ENCODE measurements around the gene POLD3.
"Not testable (repeated sequence)": the region's sequence is repeated elsewhere in the genome, so short reads cannot be mapped to it uniquely, and the experiment has no call there.

POLD3 gene

DNA sequence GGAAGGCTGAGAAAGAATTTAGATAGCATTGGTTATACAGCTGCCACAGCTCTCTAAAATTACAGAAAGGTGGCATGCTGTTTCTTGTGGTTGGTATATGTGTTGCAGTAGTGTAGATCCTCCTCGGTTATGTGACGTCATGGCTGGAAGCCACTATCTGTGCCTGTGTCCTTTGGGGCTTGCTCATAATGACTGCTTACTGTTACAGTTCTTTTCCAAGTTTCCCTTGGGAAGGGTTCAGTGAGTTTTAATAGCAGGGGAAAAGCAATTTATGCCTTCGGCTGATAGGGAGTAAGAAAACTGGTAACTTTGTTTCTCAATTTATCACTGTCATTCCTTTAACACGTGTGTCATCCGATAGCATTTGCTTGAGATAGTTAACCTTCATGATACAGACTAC is 47.2 kb downstream of the POLD3 start:
- DNase-seq = no peak

DNA sequence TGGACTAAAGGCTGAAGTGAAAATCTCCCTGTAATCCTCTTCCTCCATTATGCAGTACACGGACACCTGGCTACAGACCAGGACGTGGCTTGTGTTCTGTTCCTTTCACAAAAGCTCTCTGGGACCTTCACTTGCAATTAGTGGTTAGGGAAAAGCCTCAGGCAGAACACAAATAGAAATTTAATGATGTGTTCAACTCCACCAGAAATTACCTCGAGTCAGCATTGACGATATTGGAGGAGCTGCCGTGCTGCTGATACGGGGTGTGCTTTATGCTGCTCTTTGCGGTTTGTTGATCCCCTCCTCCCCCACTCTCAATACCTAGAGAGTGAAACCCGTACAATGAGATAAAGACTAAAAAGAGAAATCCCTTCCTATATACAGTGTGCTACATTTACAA is 48.9 kb downstream of the POLD3 start:
- DNase-seq = no peak

DNA sequence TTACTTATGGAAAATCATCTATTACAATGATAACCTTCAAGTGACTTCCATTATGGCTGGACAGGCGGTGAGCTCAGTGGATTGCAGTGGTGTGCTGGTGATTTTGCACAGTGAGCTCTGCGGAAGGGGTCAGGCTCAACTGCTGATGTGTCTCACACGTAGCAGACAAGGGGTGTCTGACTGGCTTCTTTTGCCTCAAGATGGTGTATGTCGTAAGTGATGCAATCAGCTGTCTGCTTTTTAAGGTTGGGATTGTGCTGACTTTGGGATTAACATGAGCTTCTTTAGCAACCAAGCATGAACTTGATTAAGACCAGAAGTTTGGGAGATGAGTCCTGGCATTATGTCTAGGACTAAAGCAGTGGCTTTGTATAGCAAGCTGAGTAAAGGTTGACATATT is 49.5 kb downstream of the POLD3 start:
- DNase-seq = no peak

DNA sequence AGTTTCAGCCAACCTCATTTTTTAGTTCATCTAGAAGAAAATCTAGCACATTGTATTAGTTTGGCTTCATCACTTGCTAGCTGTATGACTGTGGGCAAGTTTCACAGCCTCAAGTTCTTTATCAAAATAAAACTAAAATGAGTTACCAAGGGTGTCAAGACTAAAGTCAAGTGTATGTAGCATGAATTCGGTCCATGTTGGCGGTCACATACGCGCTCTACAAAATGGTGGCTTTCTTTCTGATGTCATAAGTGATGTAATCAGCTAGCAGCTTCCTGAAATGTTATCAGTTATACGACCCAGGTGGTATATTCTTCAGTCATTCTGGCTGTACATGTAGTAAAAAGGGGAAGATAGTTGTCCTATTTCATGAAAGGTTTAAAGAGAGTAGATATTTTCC is 50.5 kb downstream of the POLD3 start:
- DNase-seq = no peak

DNA sequence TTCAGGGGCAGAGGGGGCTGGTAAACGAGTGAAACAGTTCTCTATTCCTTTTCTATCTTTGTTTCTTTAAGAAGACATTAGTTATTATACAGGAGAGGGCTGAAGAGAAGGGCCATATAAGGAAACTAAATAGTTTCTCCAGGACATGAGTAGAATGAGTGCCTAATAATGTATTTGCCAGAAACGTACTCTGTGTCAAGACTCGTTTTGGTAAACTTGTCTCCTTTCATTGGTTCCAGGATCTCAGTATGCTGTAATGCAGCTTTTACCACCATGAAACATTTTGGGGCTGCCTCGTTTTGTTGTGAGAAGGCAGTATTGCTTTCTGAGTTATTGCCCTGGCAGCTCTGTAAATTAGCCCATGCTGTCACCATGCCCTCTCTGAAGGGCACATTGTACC is 51.7 kb downstream of the POLD3 start:
- no peak for DNase-seq

DNA sequence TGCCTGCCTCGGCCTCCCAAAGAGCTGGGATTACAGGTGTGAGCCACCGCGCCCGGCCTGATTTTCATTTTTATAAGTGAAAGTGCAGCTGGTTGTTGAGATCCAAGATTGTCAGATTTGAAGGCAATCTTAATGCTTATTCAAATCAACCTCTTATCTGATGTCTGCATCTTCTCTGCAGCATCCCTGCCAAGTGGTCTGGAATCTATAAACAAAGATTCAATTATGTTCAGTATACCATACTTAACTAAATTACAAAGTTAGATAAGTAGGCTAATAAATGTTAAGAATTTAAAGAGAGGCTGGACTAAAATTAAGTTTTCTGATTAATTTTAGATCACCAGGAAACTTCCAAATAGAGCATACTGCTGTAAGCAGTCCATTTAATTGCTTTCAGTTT is 53.8 kb downstream of the POLD3 start:
- DNase-seq = no peak

DNA sequence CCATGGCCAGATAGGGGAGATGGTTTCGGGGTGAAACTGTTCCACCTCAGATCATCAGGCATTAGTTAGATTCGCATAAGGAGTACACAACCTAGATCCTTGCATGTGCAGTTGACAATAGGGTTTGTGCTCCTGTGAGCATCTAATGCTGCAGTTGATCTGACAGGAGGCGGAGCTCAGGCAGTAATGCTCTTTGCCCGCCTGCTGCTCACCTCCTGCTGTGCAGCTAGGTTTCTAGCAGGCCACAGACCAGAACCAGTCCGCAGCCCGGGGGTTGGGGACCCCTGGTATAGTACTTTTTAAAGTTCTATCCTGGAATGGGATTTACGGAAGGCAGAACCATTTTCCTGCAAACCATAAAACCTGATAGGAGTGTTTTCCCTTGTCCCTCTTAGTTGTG is 54.6 kb downstream of the POLD3 start:
- no peak for DNase-seq

DNA sequence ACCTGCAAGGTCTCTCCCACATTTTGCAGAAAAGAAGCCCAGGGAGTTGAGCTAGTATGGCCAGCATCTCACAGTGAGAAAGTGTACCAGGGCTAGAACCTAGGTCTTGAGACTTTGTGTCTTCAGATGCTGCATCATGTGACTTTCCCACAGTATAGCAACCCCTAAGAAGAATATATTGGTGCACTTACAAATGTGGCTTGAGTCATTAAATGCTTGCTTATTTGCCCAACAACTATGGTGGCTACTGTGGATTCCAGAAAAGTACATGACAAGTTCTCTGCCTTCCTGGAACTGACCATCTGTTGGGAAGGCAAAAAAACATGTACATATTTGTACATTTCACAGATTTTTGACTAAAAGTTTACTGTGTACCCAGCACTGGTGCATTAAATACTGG is 55.0 kb downstream of the POLD3 start:
- DNase-seq = no peak

DNA sequence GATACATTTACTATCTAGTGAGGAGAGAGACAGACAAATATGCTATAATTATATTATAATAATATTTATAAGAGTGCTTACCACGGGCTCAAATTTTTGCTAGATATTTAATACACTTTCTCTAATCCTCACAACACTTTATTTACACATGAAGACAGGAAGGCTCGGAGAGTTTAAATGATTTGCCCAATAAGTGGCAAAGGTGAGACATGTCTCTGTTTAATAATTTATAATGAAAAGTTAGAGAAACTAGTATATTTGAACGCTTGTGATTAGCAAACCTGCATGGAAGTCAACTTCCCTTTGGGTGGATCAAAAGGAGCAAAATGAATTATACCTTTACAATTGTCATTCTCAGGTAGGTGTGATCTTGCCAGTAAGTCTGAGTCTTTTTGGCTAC is 55.4 kb downstream of the POLD3 start:
- no peak for DNase-seq

DNA sequence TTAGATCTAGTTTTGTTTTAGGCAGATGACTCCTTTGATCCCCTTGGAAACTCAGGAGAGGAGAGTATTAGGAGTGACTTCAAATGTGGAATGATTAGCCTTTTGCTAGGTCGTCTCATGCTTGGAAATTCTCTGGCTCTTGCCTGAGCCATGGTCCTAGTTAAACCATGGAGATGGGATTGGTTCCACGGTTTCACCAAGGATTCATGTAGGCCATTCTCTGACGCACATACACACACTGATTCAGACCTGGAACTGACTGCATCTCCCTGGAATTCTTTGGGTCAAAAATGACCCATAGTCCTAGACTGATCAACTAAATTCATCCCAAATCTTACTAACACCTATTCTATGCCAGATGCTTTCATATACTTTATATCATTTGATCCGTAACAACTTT is 56.5 kb downstream of the POLD3 start:
- no peak for DNase-seq

DNA sequence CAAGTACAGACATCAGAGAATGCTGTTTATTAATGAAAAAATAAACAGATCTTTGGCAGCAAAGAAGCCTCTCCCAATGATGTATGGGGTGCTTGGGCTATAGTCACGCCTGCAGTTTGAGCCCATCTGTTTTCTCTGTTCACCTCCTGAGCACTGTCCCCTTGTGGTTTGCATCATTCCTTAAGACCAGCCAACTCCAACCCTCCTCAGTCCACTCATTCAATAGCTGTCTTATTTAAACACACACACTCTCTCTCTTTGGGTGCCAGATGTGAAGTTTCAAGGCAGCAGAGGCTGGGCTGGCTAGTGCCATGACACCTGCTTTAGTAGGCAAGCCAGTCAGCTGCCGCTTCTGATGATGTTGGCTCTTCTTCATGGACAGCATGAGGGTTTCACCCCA is 58.1 kb downstream of the POLD3 start:
- DNase-seq = no peak

DNA sequence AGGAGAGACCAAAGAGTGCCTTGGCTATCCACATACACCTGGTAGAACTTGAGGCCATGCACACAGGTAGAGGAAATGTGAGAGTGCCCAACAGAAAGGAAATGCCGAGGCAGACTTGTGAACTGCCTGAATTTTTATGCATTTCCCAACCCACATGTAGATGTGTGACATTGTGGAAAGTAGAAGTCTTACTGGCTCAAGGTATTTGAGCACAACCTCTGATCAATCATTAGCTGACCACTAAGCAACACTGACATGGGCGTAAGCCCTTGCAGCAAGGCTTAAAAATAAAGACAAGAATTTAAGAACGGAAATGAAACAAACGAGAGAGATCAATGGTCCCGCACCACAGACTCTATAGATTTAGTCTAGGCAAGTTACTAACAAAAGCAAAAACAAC is 62.6 kb downstream of the POLD3 start:
- DNase-seq = no peak

DNA sequence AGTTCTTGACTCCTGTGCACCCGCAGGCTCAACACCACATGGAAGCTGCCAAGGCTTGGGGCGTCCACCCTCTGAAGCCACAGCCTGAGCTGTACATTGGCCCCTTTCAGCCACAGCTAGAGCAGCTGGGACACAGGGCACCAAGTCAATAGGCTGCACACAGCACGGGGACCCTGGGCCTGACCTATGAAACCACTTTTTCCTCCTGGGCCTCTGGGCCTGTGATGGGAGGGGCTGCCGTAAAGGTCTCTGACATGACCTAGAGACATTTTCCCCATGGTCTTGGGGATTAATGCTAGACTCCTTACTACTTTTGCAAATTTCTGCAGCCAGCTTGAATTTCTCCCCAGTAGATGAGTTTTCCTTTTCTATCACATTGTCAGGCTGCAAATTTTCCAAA is 66.7 kb downstream of the POLD3 start:
- DNase-seq = not testable (repeated sequence)

DNA sequence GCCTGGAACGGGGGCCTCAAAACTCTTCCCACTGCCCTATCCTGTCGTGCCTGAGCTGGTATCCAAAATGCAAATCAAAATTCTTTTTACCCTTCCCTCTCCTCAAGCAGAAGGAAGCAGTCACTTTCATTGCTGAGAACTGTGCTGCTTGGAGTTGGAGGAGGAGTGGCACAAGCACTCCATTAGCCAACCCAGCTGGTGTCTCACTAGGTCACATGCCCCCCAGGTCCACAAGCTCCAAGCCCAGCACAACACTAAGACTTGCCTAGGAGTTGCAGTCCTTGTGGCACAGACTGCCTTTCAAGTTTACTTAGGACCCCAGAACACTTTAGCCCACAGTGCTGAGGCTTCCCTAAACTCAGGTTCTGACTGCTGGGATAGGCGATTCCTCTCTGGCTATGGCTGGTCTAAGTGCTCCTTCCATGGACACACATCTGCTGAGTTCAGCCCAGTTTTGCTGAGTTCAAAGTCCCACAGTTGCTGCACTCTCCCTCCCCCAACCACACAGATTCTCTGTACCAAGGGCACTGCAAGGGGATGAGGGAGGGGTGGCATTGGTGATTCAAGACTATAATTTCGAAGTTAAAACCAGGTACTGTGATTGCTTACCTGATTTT is 70.2 kb downstream of the POLD3 start:
- DNase-seq = no peak

DNA sequence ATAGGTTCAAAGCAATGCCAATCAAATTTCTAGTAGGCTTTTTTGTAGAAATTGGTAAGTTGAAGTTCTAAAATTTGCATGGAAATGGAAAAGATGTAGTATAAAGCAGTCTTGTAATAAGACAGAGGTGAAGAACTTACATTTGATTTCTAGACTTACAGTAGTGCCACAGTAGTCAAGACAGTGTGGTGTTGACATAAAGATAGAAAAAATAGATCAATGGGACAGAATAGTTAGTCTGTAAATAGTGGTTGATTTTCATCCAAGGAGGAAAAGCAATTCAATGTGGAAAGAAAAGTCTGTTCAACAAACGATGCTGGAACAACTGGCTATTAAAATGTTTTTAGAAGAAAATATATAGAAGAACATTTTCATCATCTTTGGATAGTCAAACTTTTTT is 70.9 kb downstream of the POLD3 start:
- no peak for DNase-seq

DNA sequence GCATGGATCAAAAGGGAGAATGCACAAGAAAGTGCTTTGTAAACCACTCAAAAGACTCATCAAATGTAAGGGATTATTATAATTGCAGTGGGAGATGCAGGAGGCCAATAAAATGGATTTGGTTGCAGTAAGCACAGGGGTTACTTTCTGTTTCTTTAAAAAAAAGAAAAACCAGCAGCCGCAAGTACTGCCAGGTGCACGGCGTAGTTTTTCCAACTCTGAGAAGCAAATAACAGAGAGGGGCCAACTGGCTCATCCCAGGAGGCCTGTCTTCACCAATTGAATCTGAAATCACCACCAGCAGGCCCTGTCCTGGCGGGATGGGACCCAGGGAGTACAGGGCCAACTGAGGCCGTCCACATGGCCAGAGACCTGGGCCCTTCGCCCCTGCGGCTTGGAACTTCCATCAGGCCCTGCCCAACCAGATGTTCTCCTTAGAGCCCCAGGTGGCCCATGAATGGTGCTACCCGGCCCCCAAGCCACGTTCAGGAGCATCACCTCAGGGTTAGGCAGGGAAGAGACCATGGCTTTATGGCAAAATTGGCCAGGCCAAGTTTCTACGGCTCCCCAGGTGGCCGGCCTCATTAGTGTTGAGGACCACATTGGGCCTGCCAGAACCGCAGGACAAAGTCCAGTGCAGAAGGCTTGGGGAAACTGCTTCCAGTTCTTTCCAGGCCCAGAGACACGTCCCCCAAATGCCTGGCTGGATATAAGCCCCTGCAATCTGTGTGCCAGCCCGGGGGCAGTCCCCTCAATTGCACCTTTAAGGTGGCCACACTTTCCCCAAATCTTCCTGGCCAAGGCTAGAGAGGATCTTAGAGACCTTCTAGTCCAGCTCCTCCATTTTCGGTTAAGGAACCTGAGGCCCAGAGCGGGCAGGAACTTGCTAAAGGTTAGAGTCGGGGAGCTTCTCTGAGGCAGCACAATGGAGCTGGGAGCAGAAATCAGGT is 77.1 kb downstream of the POLD3 start:
- no peak for DNase-seq

DNA sequence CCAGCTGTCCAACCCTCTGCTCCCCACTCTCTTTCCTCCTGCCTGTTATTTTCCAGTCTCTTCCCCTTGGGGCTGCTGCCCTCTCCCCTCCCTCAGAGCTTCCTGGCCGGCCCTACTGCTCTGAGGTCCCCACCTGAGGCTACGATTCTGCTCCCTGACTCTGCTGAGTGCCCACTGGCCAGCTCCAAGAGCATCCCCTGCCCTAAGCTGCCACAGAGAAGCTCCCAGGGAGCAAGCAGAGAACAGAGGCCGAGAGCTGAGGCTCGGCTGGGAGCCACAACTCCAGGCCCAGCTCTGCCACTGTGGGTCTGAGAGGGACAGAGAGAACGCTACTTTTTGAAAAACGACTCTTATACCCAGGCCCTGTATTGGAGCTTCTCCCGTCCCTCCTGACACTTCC is 77.8 kb downstream of the POLD3 start:
- no peak for DNase-seq

DNA sequence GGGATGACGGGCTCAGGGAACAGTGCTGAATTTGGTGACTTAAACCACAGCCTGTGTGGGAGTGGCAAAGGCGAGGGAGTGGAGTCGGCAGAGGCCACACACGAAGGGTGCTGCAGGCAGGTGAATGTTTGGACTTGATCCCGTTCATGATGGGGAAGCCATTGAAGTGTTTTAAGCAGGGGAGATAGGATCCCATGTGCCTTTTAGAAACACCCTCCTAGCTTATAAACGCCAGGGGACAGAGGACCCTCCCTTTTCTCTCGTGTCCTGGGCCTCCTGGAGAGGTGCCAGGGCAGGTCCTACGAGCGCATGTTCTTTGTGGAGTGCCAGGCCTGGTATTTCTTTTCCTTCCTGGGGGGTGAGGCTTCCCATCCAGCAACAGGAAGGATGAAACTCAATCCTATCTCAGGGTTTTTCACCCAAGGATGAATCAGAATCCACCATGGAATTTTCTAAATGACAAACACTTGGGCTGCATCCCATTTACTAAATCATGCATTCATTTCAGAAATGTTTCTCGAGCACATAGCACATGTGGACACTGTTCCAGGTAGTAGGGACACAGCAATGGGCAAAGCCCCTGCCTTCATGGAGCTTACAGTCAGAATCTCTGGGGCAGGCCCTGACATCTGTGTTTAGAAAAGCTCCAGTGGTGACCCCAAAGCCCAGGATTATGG is 79.3 kb downstream of the POLD3 start:
- no peak for DNase-seq

DNA sequence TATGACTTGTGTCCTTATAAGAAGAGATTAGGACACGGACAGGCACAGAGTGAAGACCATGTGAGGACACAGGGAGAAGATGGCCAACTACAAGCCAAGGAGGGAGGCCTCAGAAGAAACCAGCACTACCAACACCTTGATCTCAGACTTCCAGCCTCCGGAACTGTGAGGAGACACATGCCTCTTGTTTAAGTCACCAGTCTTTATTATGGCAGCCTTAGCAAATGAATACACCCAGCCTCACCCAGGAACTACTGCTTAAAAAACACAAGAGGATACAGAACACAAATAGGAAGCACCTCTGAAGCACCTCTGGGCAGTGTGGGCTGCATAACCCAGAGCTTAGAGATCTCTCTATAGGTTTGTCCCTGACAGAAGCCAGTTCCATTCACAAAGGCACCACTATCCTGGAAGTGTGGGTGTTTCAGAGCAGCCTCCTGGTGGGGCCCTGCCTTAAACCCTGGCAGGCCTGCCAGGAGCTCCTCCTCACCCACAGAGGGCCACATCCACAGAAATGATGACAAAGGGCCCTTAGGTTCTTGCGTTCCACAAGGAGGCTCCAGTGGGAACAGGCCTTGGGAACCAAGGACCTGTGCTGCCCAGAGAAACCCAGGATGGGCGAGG is 80.1 kb downstream of the POLD3 start:
- DNase-seq = no peak

DNA sequence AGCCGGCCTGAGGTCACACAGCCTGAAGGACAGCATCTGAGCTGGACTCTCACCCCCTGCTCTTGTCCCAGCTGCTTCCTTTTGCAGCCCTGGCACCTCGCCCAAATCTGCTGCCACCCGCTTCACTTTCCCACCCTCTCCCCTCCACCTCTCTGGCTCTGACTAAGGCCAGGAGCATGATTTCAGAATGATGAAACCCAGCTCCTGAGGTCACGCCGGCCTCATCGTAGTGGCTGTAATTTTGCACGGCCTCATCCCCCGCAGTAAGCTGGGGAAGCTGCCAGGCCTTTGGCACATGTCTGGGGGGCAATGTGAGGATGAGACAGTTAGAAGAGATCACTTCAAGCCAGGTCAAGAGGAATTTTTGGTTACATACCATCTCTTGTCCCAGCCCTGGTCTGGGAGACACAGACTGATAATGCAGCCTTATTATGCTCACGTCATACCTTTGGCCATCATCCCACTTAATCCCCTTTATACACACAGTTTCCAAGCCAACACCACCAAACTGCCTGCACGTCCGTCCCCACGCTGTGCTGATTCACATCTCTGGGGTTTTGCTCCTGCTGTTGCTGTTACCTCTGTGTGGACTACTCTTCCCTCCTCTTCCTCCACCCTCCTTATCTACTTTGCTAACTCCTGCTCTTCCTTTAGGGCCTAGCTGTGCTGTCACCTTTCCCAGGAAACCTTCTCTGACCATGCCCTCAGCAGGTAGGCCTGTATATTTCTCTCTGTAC is 80.7 kb downstream of the POLD3 start:
- no peak for DNase-seq

DNA sequence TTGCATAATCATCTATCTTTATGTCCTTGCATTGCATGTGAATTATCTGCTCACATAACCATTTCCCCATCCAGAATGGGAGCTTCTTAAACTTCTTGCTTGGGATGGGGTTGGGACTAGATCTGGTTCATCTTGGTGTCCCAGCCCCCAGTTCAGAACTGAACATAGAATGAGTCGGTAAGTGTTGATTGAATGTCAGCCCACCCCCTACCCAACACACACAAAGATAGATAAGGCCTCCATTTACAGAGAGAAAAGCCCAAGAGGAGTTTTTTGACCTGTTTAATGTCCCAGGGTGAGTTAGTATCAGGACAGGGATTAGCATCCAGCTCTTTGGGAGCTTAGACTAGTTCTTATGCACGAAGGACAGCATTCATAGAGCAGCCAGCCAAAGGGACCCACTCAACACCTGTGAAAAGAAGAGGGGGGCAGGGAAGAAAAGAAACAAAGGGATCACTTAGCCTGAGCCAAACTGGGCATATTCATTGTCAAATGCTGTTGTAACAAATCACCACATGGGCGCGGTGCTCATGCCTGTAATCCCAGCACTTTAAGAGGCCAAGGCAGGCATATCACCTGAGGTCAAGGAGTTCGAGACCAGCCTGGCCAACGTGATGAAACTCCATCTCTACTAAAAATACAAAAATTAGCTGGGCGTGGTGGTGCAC is 81.4 kb downstream of the POLD3 start:
- DNase-seq = no peak

DNA sequence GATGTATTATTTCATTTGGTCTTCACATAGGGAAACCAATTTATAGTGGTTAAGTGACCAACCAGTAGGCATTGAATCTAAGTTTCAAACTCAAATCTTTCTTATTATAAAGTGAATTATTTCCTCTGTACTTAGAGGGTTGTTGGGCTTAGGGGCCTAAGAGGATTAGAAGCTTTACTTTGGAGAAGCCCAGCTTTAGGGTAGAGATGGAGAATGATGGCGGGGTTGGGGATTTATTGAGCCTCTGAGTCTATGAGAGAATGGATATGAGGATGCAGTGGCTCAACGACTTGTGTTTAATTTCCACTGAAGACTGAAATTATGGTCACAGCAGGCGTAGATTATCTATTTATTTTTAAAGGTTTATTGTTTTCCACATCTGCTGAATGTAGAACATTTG is 83.4 kb downstream of the POLD3 start:
- no peak for DNase-seq

All from stimulated activated CD4-positive, alpha-beta T cell treated with anti-CD3 and anti-CD28 coated beads, Interleukin-4, amount 100 ng/mL, for 4 hours (primary cell).